Measurements from ENCODE around the gene GPC6. TPM values are rescaled to one million over a fixed set of nuclear protein-coding genes. Genes with fewer than 3 reads are reported as not detected.

GPC6 gene
- total RNA-seq, 1 donor from 2014 or later: 13.8 TPM

DNA sequence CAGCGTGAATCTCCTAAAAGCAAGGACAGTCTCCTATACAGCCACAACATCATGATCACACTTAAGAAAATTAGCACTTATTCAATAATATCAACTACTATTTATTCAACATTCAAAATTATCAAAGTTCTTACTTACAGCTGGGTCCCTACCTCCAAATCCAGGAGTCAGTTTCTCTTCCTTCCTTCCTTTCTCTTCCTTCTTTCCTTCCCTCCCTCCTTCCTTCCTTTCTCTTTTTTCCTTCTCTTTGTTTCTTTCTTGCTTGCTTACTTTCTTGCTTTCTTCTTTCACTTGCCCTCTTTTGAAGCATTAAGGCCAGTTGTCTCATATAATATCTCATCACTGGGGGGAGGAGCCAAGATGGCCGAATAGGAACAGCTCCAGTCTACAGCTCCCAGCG is 1145.2 kb downstream of the GPC6 start:
- TF ChIP-seq POLR2AphosphoS5 (IDR thresholded peaks at IDR 0.05; ENCODE audit: insufficient read depth in 1 of 2, low read depth in 1 of 2) (no peak), POLR2A (IDR thresholded peaks at IDR 0.05) (no peak)
- TF ChIP-seq, protein P1, sequence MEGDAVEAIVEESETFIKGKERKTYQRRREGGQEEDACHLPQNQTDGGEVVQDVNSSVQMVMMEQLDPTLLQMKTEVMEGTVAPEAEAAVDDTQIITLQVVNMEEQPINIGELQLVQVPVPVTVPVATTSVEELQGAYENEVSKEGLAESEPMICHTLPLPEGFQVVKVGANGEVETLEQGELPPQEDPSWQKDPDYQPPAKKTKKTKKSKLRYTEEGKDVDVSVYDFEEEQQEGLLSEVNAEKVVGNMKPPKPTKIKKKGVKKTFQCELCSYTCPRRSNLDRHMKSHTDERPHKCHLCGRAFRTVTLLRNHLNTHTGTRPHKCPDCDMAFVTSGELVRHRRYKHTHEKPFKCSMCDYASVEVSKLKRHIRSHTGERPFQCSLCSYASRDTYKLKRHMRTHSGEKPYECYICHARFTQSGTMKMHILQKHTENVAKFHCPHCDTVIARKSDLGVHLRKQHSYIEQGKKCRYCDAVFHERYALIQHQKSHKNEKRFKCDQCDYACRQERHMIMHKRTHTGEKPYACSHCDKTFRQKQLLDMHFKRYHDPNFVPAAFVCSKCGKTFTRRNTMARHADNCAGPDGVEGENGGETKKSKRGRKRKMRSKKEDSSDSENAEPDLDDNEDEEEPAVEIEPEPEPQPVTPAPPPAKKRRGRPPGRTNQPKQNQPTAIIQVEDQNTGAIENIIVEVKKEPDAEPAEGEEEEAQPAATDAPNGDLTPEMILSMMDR (IDR thresholded peaks at IDR 0.05): no peak
- Histone ChIP-seq H3K36me3 (no peaks in the 10 kb centered on the region), H3K27me3 (no peaks in the 10 kb centered on the region), H3K27ac (no peak overlapping the region), H3K4me1 (no peaks in the 10 kb centered on the region), H3K9me3 (no peaks in the 10 kb centered on the region), H3K4me3 (no peak overlapping the region)
- intact Hi-C loops (cut with DNase I): no loop called here
- DNase-seq (ENCODE audit: extremely low spot score in 2 of 2): no peak

- no peak for DNase-seq (ENCODE audit: extremely low spot score in 2 of 2)
- Histone ChIP-seq H3K4me3 (no peak overlapping the region), H3K27me3 (no peaks in the 10 kb centered on the region), H3K36me3 (no peaks in the 10 kb centered on the region), H3K4me1 (no peaks in the 10 kb centered on the region), H3K9me3 (no peaks in the 10 kb centered on the region), H3K27ac (no peak overlapping the region)
- TF ChIP-seq POLR2AphosphoS5 (IDR thresholded peaks at IDR 0.05; ENCODE audit: insufficient read depth in 1 of 2, low read depth in 1 of 2) (no peak), POLR2A (IDR thresholded peaks at IDR 0.05) (no peak)
- TF ChIP-seq, protein P1 (IDR thresholded peaks at IDR 0.05): no peak
- intact Hi-C loops (cut with DNase I): no loop called here
Observed at GRCh38 chr13:94382517-94382916, 1155.9 kb downstream of the GPC6 start.

GRCh38 chr13:94382960-94383359 is 1156.4 kb downstream of the GPC6 start:
- Histone ChIP-seq H3K27ac (no peak overlapping the region), H3K36me3 (no peaks in the 10 kb centered on the region), H3K27me3 (no peaks in the 10 kb centered on the region), H3K4me1 (no peaks in the 10 kb centered on the region), H3K4me3 (no peak overlapping the region), H3K9me3 (no peaks in the 10 kb centered on the region)
- intact Hi-C loops (cut with DNase I): no loop called here
- no peak for DNase-seq (ENCODE audit: extremely low spot score in 2 of 2)
- TF ChIP-seq POLR2AphosphoS5 (IDR thresholded peaks at IDR 0.05; ENCODE audit: insufficient read depth in 1 of 2, low read depth in 1 of 2) (no peak), POLR2A (IDR thresholded peaks at IDR 0.05) (no peak)
- TF ChIP-seq, protein P1 (IDR thresholded peaks at IDR 0.05): no peak

- no peaks in the 10 kb centered on the region for H3K9me3 ChIP-seq
- TF ChIP-seq POLR2A (IDR thresholded peaks at IDR 0.05) (no peak), POLR2AphosphoS5 (IDR thresholded peaks at IDR 0.05; ENCODE audit: insufficient read depth in 1 of 2, low read depth in 1 of 2) (no peak)
- TF ChIP-seq, protein P1 (IDR thresholded peaks at IDR 0.05): no peak
Observed at GRCh38 chr13:94384231-94384905, 1157.8 kb downstream of the GPC6 start.

DNA sequence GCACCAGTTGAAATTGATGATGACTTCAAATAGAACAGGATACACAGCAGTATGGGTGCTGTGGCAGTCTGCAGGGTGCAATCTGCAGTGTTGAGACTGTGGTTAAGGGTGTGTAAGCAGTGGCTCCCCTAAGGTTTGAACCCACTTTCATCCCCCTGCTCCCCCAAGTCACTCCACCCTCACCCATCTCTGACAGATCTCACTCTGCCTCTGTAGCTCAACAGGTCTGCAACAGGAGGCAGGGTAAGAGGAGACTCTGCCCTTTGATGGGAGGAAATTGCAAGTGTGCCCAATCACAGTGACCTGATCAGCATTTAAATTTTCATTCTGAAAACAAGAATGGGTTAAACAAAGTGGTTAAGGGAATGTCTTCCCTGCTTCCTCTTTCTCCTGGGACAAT is 1160.4 kb downstream of the GPC6 start:
- Histone ChIP-seq H3K4me3 (no peak overlapping the region), H3K36me3 (no peaks in the 10 kb centered on the region), H3K4me1 (no peaks in the 10 kb centered on the region), H3K27ac (no peak overlapping the region), H3K9me3 (no peaks in the 10 kb centered on the region), H3K27me3 (no peaks in the 10 kb centered on the region)
- intact Hi-C loops (cut with DNase I): no loop called here
- DNase-seq (ENCODE audit: extremely low spot score in 2 of 2): no peak
- TF ChIP-seq, protein P1 (IDR thresholded peaks at IDR 0.05): no peak
- no peak for TF ChIP-seq POLR2AphosphoS5 (IDR thresholded peaks at IDR 0.05; ENCODE audit: insufficient read depth in 1 of 2, low read depth in 1 of 2)
- no peak for TF ChIP-seq POLR2A (IDR thresholded peaks at IDR 0.05)

More at GRCh38 chr13:94384231-94384905, 1157.8 kb downstream of the GPC6 start:
- intact Hi-C loops (cut with DNase I): no loop called here
- no peak overlapping the region for H3K27ac ChIP-seq
- no peak overlapping the region for H3K4me3 ChIP-seq
- H3K36me3 ChIP-seq: no peaks in the 10 kb centered on the region
- H3K27me3 ChIP-seq: no peaks in the 10 kb centered on the region
- DNase-seq (ENCODE audit: extremely low spot score in 2 of 2): no peak
- no peaks in the 10 kb centered on the region for H3K4me1 ChIP-seq

Data from vagina (tissue), 2 donors.